Hepatocyte (in vitro differentiated cells): Measurements from ENCODE around the gene KHDRBS1. TPM values are rescaled to one million over a fixed set of nuclear protein-coding genes. Genes with fewer than 3 reads are reported as not detected.

ENCODE experiments used
- DNase-seq: peaks from one replicate; pipeline ENCODE4 v3.0.0-alpha.2; 2016; ENCODE audit warnings: low spot score
- H2AFZ ChIP-seq: fragments of 200-600 bp; sonication (generic); 2 replicates; pipeline ENCODE4 v1.6.0; 2016; ENCODE audit warnings: antibody characterized with exemption, mild to moderate bottlenecking
- H3K27ac ChIP-seq: fragments of 200-600 bp; sonication (generic); 2 replicates; pipeline ENCODE4 v1.5.1; 2016; ENCODE audit warnings: mild to moderate bottlenecking
- H3K27me3 ChIP-seq: fragments of 200-600 bp; sonication (generic); 2 replicates; pipeline ENCODE4 v1.6.1; 2016
- H3K36me3 ChIP-seq: fragments of 200-600 bp; sonication (generic); replicated peaks from 2 replicates; pipeline ENCODE4 v1.5.1; 2016; ENCODE audit warnings: low read depth; ENCODE audit not compliant: insufficient read depth
- H3K4me1 ChIP-seq: fragments of 200-600 bp; sonication (generic); 2 replicates; pipeline ENCODE4 v1.5.1; 2016; ENCODE audit warnings: mild to moderate bottlenecking, moderate library complexity; ENCODE audit not compliant: insufficient read depth
- H3K4me2 ChIP-seq: fragments of 200-600 bp; sonication (generic); 2 replicates; pipeline ENCODE4 v1.6.0; 2016
- H3K4me3 ChIP-seq: fragments of 200-600 bp; sonication (generic); 2 replicates; pipeline ENCODE4 v1.5.1; 2016; ENCODE audit warnings: mild to moderate bottlenecking
- H3K79me2 ChIP-seq: fragments of 200-600 bp; sonication (generic); 2 replicates; pipeline ENCODE4 v1.6.0; 2017; ENCODE audit warnings: mild to moderate bottlenecking
- H3K9me2 ChIP-seq: fragments of 200-600 bp; sonication (generic); replicated peaks from 2 replicates; pipeline ENCODE4 v1.6.0; 2017; ENCODE audit warnings: mild to moderate bottlenecking; ENCODE audit not compliant: insufficient read depth
- H3K9me3 ChIP-seq: fragments of 200-600 bp; sonication (generic); 2 replicates; pipeline ENCODE4 v1.5.1; 2016; ENCODE audit warnings: low read depth, mild to moderate bottlenecking
- H4K20me1 ChIP-seq: fragments of 200-600 bp; sonication (generic); 2 replicates; pipeline ENCODE4 v1.6.0; 2016; ENCODE audit warnings: mild to moderate bottlenecking; ENCODE audit not compliant: insufficient read depth, poor library complexity, severe bottlenecking
- CTCF ChIP-seq: fragments of 200-600 bp; sonication (generic); IDR thresholded peaks from 2 replicates; pipeline ENCODE4 v1.5.1; 2016; ENCODE audit warnings: antibody characterized with exemption, mild to moderate bottlenecking; ENCODE audit not compliant: poor library complexity
- EZH2 ChIP-seq: fragments of 200-600 bp; sonication (generic); IDR thresholded peaks from 2 replicates; pipeline ENCODE4 v1.6.1; 2016; ENCODE audit warnings: antibody characterized with exemption, mild to moderate bottlenecking, borderline replicate concordance
- EZH2phosphoT487 ChIP-seq: fragments of 200-600 bp; sonication (generic); IDR thresholded peaks from one replicate; pipeline ENCODE4 v1.6.1; 2018; ENCODE audit warnings: antibody characterized with exemption, mild to moderate bottlenecking, low read depth, moderate library complexity; ENCODE audit not compliant: unreplicated experiment, severe bottlenecking
- WGBS: methylation state at CpG from one replicate; pipeline ENCODE4 v1.1.6; 2016; ENCODE audit warnings: low lambda C conversion rate; ENCODE audit errors: missing lambda C conversion rate; 5-methylcytosine and 5-hydroxymethylcytosine counted together
- polyA plus RNA-seq: library from polyadenylated mRNA; unstranded; fragments of >200 nt; fragmentation: Nextera tagmentation; extraction: Ambion mirVana; gene quantifications from 2 replicates; pipeline ENCODE4 v1.2.1, GENCODE V29; 2016
- total RNA-seq: library from RNA; depleted of rRNA; stranded (reverse); fragments of >200 nt; gene quantifications from 2 replicates; pipeline ENCODE4 v1.2.3, GENCODE V29; 2014

KHDRBS1 gene
- total and polyA plus RNA-seq, 2 experiments from 2014 or later: 81.9 to 98.7 TPM

GRCh38 chr1:31981456-31981839 lies 32.2 kb upstream of the KHDRBS1 start:
- H3K27me3 ChIP-seq: no peaks in the 10 kb centered on the region
- WGBS: 100% methylated on average over 2 of the region's 2 CpGs
- no peaks in the 10 kb centered on the region for H3K79me2 ChIP-seq
- no peaks in the 10 kb centered on the region for H3K9me3 ChIP-seq
- no peak overlapping the region for H3K4me2 ChIP-seq
- no peaks in the 10 kb centered on the region for H4K20me1 ChIP-seq
- no peak overlapping the region for H2AFZ ChIP-seq
- H3K9me2 ChIP-seq: no peaks in the 10 kb centered on the region
- no peak overlapping the region for H3K27ac ChIP-seq
- peaks cover 9% of the 10 kb centered on the region for H3K4me1 ChIP-seq
- TF ChIP-seq EZH2 (no peak), CTCF (no peak), EZH2phosphoT487 (no peak)
- DNase-seq: no peak
- H3K4me3 ChIP-seq: no peak overlapping the region
- H3K36me3 ChIP-seq: no peaks in the 10 kb centered on the region

GRCh38 chr1:31981972-31982371 lies 31.7 kb upstream of the KHDRBS1 start:
- Histone ChIP-seq H3K9me3 (no peaks in the 10 kb centered on the region), H3K36me3 (no peaks in the 10 kb centered on the region), H3K27me3 (no peaks in the 10 kb centered on the region), H3K4me1 (peaks cover 9% of the 10 kb centered on the region), H3K4me3 (no peak overlapping the region), H3K79me2 (no peaks in the 10 kb centered on the region), H3K4me2 (no peak overlapping the region), H2AFZ (no peak overlapping the region), H4K20me1 (no peaks in the 10 kb centered on the region), H3K27ac (no peak overlapping the region), H3K9me2 (no peaks in the 10 kb centered on the region)
- WGBS: 68% methylated on average over 3 of the region's 3 CpGs
- no peak for TF ChIP-seq CTCF
- no peak for TF ChIP-seq EZH2
- no peak for TF ChIP-seq EZH2phosphoT487
- DNase-seq: no peak

- H3K36me3 ChIP-seq: no peaks in the 10 kb centered on the region
- no peaks in the 10 kb centered on the region for H3K79me2 ChIP-seq
- H3K27me3 ChIP-seq: no peaks in the 10 kb centered on the region
- peaks cover 3% of the 10 kb centered on the region for H3K4me1 ChIP-seq
- no peaks in the 10 kb centered on the region for H3K9me3 ChIP-seq
- no peak for DNase-seq
- H4K20me1 ChIP-seq: no peaks in the 10 kb centered on the region
- no peak overlapping the region for H3K4me2 ChIP-seq
- H3K9me2 ChIP-seq: no peaks in the 10 kb centered on the region
- no peak overlapping the region for H2AFZ ChIP-seq
- H3K4me3 ChIP-seq: no peak overlapping the region
- TF ChIP-seq EZH2phosphoT487 (no peak), CTCF (no peak), EZH2 (no peak)
- H3K27ac ChIP-seq: peak overlapping the region; percentile 21
- WGBS: 90% methylated on average over 6 of the region's 6 CpGs
Measured at GRCh38 chr1:31984419-31985347, 29.0 kb upstream of the KHDRBS1 start.
